ENCODE results near the gene CDHR4. TPM values are rescaled to one million over a fixed set of nuclear protein-coding genes. Genes with fewer than 3 reads are reported as not detected.

Gene CDHR4
- total RNA-seq, 1 experiment from 2014 or later, result 0.17 TPM

GRCh38 chr3:49799105-49799504 is 568 bp downstream of the CDHR4 start:
- H3K27me3 Mint-ChIP-seq (ENCODE audit: low read depth), result peaks cover 31% of the 10 kb centered on the region
- ATAC-seq, result no peak

GRCh38 chr3:49794926-49795905 is 4.5 kb downstream of the CDHR4 start:
- peak; percentile 44 for ATAC-seq
- POLR2A ChIA-PET, result interaction anchor here (0.6 kb wide), 1 partner anchor 18 kb away, joined by 3 read pairs; no protein-coding TSS in a partner anchor

More at GRCh38 chr3:49799105-49799504, 568 bp downstream of the CDHR4 start:
- Mint-ChIP-seq H3K9me3 (no peaks in the 10 kb centered on the region), H3K36me3 (no peaks in the 10 kb centered on the region), H3K4me1 (peaks cover 10% of the 10 kb centered on the region), H3K27ac (no peak overlapping the region), H3K4me3 (no peak overlapping the region)
- ChIA-PET CTCF (interaction anchor here (1.0 to 1.3 kb wide), 2 partner anchors 40 to 111 kb away, joined by 3 to 4 read pairs; no protein-coding TSS in a partner anchor), POLR2A (no interaction called here)
- DNase-seq (ENCODE audit: low spot score), result no peak
- no peak for TF ChIP-seq NFATC4 (CRISPR knock-in tag; IDR thresholded peaks at IDR 0.05)
- TF ChIP-seq ZMAT4 (CRISPR knock-in tag; IDR thresholded peaks at IDR 0.05), result no peak
- TF ChIP-seq E2F5 (CRISPR knock-in tag; IDR thresholded peaks at IDR 0.05), result no peak
- no peak for TF ChIP-seq PRRX2 (CRISPR knock-in tag; IDR thresholded peaks at IDR 0.05)
- TF ChIP-seq NFE2L1 (CRISPR knock-in tag; IDR thresholded peaks at IDR 0.05), result no peak
- TF ChIP-seq PRDM15 (CRISPR knock-in tag; IDR thresholded peaks at IDR 0.05), result no peak
- no peak for TF ChIP-seq ZNF425 (CRISPR knock-in tag; conservative IDR thresholded peaks at IDR 0.05)
- no peak for TF ChIP-seq ZNF423 (CRISPR knock-in tag; IDR thresholded peaks at IDR 0.05)

More at GRCh38 chr3:49794926-49795905, 4.5 kb downstream of the CDHR4 start:
- CTCF ChIA-PET, result interaction anchor here (0.5 to 1.7 kb wide), 4 partner anchors 8 to 115 kb away, joined by 3 to 8 read pairs (median 3); partner anchors contain the start of gene INKA1
- H3K27me3 Mint-ChIP-seq (ENCODE audit: low read depth), result peaks cover 12% of the 10 kb centered on the region
- no peaks in the 10 kb centered on the region for H3K9me3 Mint-ChIP-seq
- H3K27ac Mint-ChIP-seq, result peak overlapping the region; percentile 27; the same call in 1 of the 2 replicates
- H3K36me3 Mint-ChIP-seq, result no peaks in the 10 kb centered on the region
- peaks cover 1% of the 10 kb centered on the region; the same call in 1 of the 2 replicates for H3K4me1 Mint-ChIP-seq
- DNase-seq (ENCODE audit: low spot score), result no peak
- TF ChIP-seq ATF2 (CRISPR knock-in tag; IDR thresholded peaks at IDR 0.05; ENCODE audit: borderline replicate concordance, low read depth) (no peak), HMGXB4 (CRISPR knock-in tag; IDR thresholded peaks at IDR 0.05) (no peak), NR2C2 (CRISPR knock-in tag; IDR thresholded peaks at IDR 0.05) (0 out of 2 replicates have a peak, but pooled peaks have one; percentile 19)
- no peak overlapping the region for H3K4me3 Mint-ChIP-seq
